Measurements from ENCODE around the gene EFHC1. TPM values are rescaled to one million over a fixed set of nuclear protein-coding genes. Genes with fewer than 3 reads are reported as not detected.

The EFHC1 gene
- total and polyA plus RNA-seq, 8 donors: 7.2 to 54.3 (median 35.5) TPM

- TF ChIP-seq EP300 (IDR thresholded peaks at IDR 0.05): no peak
- TF ChIP-seq POLR2AphosphoS5 (IDR thresholded peaks at IDR 0.05): no peak
- TF ChIP-seq POLR2A (IDR thresholded peaks at IDR 0.05): no peak
- TF ChIP-seq CTCF (IDR thresholded peaks at IDR 0.05): no peak
- peak overlapping the region in 4 of 5 donors; percentile 69 to 76 (median 71) for H3K27ac ChIP-seq
- no peak for DNase-seq
- H3K27me3 ChIP-seq: no peaks in the 10 kb centered on the region
- no peak overlapping the region for H3K4me3 ChIP-seq
- peaks cover 45 to 96% (median 66%) of the 10 kb centered on the region in 4 donors for H3K4me1 ChIP-seq
- 61 to 89% (median 66%) methylated on average over 1 of the region's 1 CpG for WGBS, 5 donors
- no peaks in the 10 kb centered on the region for H3K9me3 ChIP-seq
- H3K36me3 ChIP-seq: no peaks in the 10 kb centered on the region
- intact Hi-C loops (cut with DNase I; ENCODE audit: low total_unique reads): no loop called here
Observed at GRCh38 chr6:52543262-52543661, 123.1 kb downstream of the EFHC1 start.

- H3K27me3 ChIP-seq: no peaks in the 10 kb centered on the region
- no peaks in the 10 kb centered on the region for H3K9me3 ChIP-seq
- TF ChIP-seq POLR2AphosphoS5 (IDR thresholded peaks at IDR 0.05) (no peak), EP300 (IDR thresholded peaks at IDR 0.05) (no peak), POLR2A (IDR thresholded peaks at IDR 0.05) (no peak), CTCF (IDR thresholded peaks at IDR 0.05) (no peak)
- 69 to 86% (median 82%) methylated on average over 10 of the region's 10 CpGs for WGBS, 5 donors
- peak overlapping the region; percentile 5 to 76 (median 69) for H3K27ac ChIP-seq
- peaks cover 45 to 96% (median 71%) of the 10 kb centered on the region in 4 donors for H3K4me1 ChIP-seq
- DNase-seq: no peak
- H3K36me3 ChIP-seq: no peaks in the 10 kb centered on the region
- H3K4me3 ChIP-seq: no peak overlapping the region
- intact Hi-C loops (cut with DNase I; ENCODE audit: low total_unique reads): no loop called here
Observed at GRCh38 chr6:52543729-52544601, 123.8 kb downstream of the EFHC1 start.

GRCh38 chr6:52544602-52545405 is 124.7 kb downstream of the EFHC1 start:
- Histone ChIP-seq H3K27ac (peak overlapping the region in 4 of 5 donors; percentile 69 to 76 (median 71)), H3K27me3 (no peaks in the 10 kb centered on the region), H3K9me3 (no peaks in the 10 kb centered on the region), H3K36me3 (no peaks in the 10 kb centered on the region), H3K4me3 (no peak overlapping the region), H3K4me1 (peaks cover 46 to 96% (median 74%) of the 10 kb centered on the region in 4 donors)
- TF ChIP-seq EP300 (IDR thresholded peaks at IDR 0.05): no peak
- TF ChIP-seq POLR2A (IDR thresholded peaks at IDR 0.05): no peak
- TF ChIP-seq CTCF (IDR thresholded peaks at IDR 0.05): no peak
- TF ChIP-seq POLR2AphosphoS5 (IDR thresholded peaks at IDR 0.05): no peak
- 62 to 72% (median 65%) methylated on average over 9 of the region's 9 CpGs for WGBS, 5 donors
- intact Hi-C loops (cut with DNase I; ENCODE audit: low total_unique reads): no loop called here
- DNase-seq: peak in 1 of 2 donors; percentile 36

- no peak overlapping the region for H3K4me3 ChIP-seq
- no peak for DNase-seq
- H3K9me3 ChIP-seq: no peaks in the 10 kb centered on the region
- no peaks in the 10 kb centered on the region for H3K36me3 ChIP-seq
- H3K27ac ChIP-seq: peak overlapping the region in 3 of 5 donors; percentile 69 to 76 (median 73)
- 68 to 84% (median 81%) methylated on average over 5 to 6 of the region's 6 CpGs for WGBS, 5 donors
- H3K4me1 ChIP-seq: peaks cover 53 to 96% (median 79%) of the 10 kb centered on the region in 4 donors
- no peaks in the 10 kb centered on the region for H3K27me3 ChIP-seq
- intact Hi-C loops (cut with DNase I; ENCODE audit: low total_unique reads): no loop called here
- TF ChIP-seq CTCF (IDR thresholded peaks at IDR 0.05): no peak
- TF ChIP-seq POLR2AphosphoS5 (IDR thresholded peaks at IDR 0.05): no peak
- no peak for TF ChIP-seq EP300 (IDR thresholded peaks at IDR 0.05)
- TF ChIP-seq POLR2A (IDR thresholded peaks at IDR 0.05): no peak
Observed at GRCh38 chr6:52545406-52546119, 125.4 kb downstream of the EFHC1 start.
